GM23338 (cell line): ENCODE measurements around the gene RNF17. TPM values are rescaled to one million over a fixed set of nuclear protein-coding genes. Genes with fewer than 3 reads are reported as not detected.

Experiments
- ATAC-seq: fragments of 200-7000 bp; cut with Tn5 transposase; 3 replicates; pipeline ENCODE4 v1.9.1; 2020
- DNase-seq: peaks from one replicate; pipeline ENCODE4 v3.0.0-alpha.2; 2015; ENCODE audit warnings: low spot score
- H2AFZ ChIP-seq: fragments of 200-600 bp; sonication (generic); 2 replicates; pipeline ENCODE4 v1.8.0; 2016; ENCODE audit warnings: antibody characterized with exemption, mild to moderate bottlenecking, moderate library complexity
- H3F3A ChIP-seq: fragments of 200-600 bp; sonication (generic); replicated peaks from 2 replicates; pipeline ENCODE4 v1.8.0; 2017; ENCODE audit warnings: antibody characterized with exemption, mixed run types, low read depth
- H3K27ac ChIP-seq: fragments of 200-600 bp; sonication (generic); 2 replicates; pipeline ENCODE4 v1.6.1; 2016; ENCODE audit warnings: low read depth
- H3K27me3 ChIP-seq: fragments of 200-600 bp; sonication (generic); 2 replicates; pipeline ENCODE4 v1.8.0; 2016; ENCODE audit warnings: mild to moderate bottlenecking, mixed run types, moderate library complexity; ENCODE audit not compliant: insufficient read depth
- H3K36me3 ChIP-seq: fragments of 200-600 bp; sonication (generic); 2 replicates; pipeline ENCODE4 v1.8.0; 2016; ENCODE audit warnings: mild to moderate bottlenecking; ENCODE audit not compliant: insufficient read depth
- H3K4me1 ChIP-seq: fragments of 200-600 bp; sonication (generic); 2 replicates; pipeline ENCODE4 v1.8.0; 2016; ENCODE audit warnings: mild to moderate bottlenecking, moderate library complexity; ENCODE audit not compliant: insufficient read depth
- H3K4me2 ChIP-seq: fragments of 200-600 bp; sonication (generic); 2 replicates; pipeline ENCODE4 v1.7.1; 2017; ENCODE audit warnings: mixed run types
- H3K4me3 ChIP-seq: fragments of 200-600 bp; sonication (generic); 2 replicates; pipeline ENCODE4 v1.6.1; 2016; ENCODE audit warnings: mixed run types
- H3K79me2 ChIP-seq: fragments of 200-600 bp; sonication (generic); replicated peaks from 2 replicates; pipeline ENCODE4 v1.8.0; 2017; ENCODE audit warnings: mild to moderate bottlenecking; ENCODE audit not compliant: insufficient read depth
- H3K9me2 ChIP-seq: fragments of 200-600 bp; sonication (generic); 2 replicates; pipeline ENCODE4 v1.8.0; 2017; ENCODE audit not compliant: insufficient read depth
- H4K20me1 ChIP-seq: fragments of 200-600 bp; sonication (generic); replicated peaks from 2 replicates; pipeline ENCODE4 v1.8.0; 2017; ENCODE audit warnings: mild to moderate bottlenecking; ENCODE audit not compliant: insufficient read depth
- H3K27ac Mint-ChIP-seq: 2 replicates; pipeline ENCODE4 v1.8.0; 2020; ENCODE audit warnings: inconsistent platforms, mild to moderate bottlenecking, moderate library complexity, mixed read lengths
- H3K27me3 Mint-ChIP-seq: 3 replicates; pipeline ENCODE4 v1.8.0; 2022; ENCODE audit warnings: low read depth, mild to moderate bottlenecking, moderate library complexity, mixed read lengths, inconsistent platforms; ENCODE audit not compliant: insufficient read depth, poor library complexity
- H3K36me3 Mint-ChIP-seq: 3 replicates; pipeline ENCODE4 v1.8.0; 2021; ENCODE audit warnings: low read depth, mild to moderate bottlenecking, inconsistent platforms, moderate library complexity, mixed read lengths
- H3K4me1 Mint-ChIP-seq: 3 replicates; pipeline ENCODE4 v1.8.0; 2020; ENCODE audit warnings: mild to moderate bottlenecking, inconsistent platforms, mixed read lengths
- H3K4me3 Mint-ChIP-seq: 3 replicates; pipeline ENCODE4 v1.8.0; 2021; ENCODE audit warnings: moderate library complexity, mild to moderate bottlenecking, inconsistent platforms, mixed read lengths
- H3K9me3 Mint-ChIP-seq: 3 replicates; pipeline ENCODE4 v1.8.0; 2020; ENCODE audit warnings: moderate library complexity, mild to moderate bottlenecking, inconsistent platforms, mixed read lengths
- CREB1 ChIP-seq: fragments of 250-450 bp; sonication (Bioruptor Pico); IDR thresholded peaks from 2 replicates; pipeline ENCODE4 v1.5.0; 2020; ENCODE audit warnings: low read depth, mild to moderate bottlenecking, moderate library complexity
- CTCF ChIP-seq, 2 experiments: fragments of 200-600 bp in 1 of 2; sonication (generic) in 1 of 2; conservative IDR thresholded peaks; 2 replicates each; pipeline versions ENCODE4 v1.5.1 to v1.6.1; 2016 to 2017; ENCODE audit warnings: antibody characterized with exemption in 2 of 2, low read depth in 2 of 2, mild to moderate bottlenecking in 2 of 2, moderate library complexity in 1 of 2
- ETS1 ChIP-seq: IDR thresholded peaks from 2 replicates; pipeline ENCODE4 v1.6.1; 2016; ENCODE audit warnings: antibody characterized with exemption
- EZH2 ChIP-seq: fragments of 200-600 bp; sonication (generic); IDR thresholded peaks from one replicate; pipeline ENCODE4 v1.8.0; 2017; ENCODE audit warnings: antibody characterized with exemption, mild to moderate bottlenecking, low read depth; ENCODE audit not compliant: unreplicated experiment
- EZH2phosphoT487 ChIP-seq: fragments of 200-600 bp; sonication (generic); IDR thresholded peaks from one replicate; pipeline ENCODE4 v1.8.1; 2018; ENCODE audit warnings: antibody characterized with exemption; ENCODE audit not compliant: unreplicated experiment
- JUNB ChIP-seq: IDR thresholded peaks from one replicate; pipeline ENCODE4 v1.6.1; 2016; ENCODE audit warnings: antibody characterized with exemption; ENCODE audit not compliant: unreplicated experiment
- NANOG ChIP-seq: IDR thresholded peaks from 2 replicates; pipeline ENCODE4 v1.6.1; 2016; ENCODE audit warnings: antibody characterized with exemption, borderline replicate concordance
- POLR2AphosphoS5 ChIP-seq: IDR thresholded peaks from 2 replicates; pipeline ENCODE4 v1.6.1; 2016; ENCODE audit warnings: antibody characterized with exemption, low read depth
- REST ChIP-seq: IDR thresholded peaks from one replicate; pipeline ENCODE4 v1.6.1; 2018; ENCODE audit warnings: antibody characterized with exemption; ENCODE audit not compliant: unreplicated experiment
- STAT1 ChIP-seq: IDR thresholded peaks from one replicate; pipeline ENCODE4 v1.6.1; 2016; ENCODE audit warnings: antibody characterized with exemption; ENCODE audit not compliant: unreplicated experiment
- ZNF114 ChIP-seq: fragments of 250-450 bp; sonication (Bioruptor Pico); IDR thresholded peaks from 2 replicates; pipeline ENCODE4 v1.5.0; 2020; ENCODE audit warnings: mild to moderate bottlenecking, moderate library complexity
- ZNF331 ChIP-seq: fragments of 250-450 bp; sonication (Bioruptor Pico); IDR thresholded peaks from 2 replicates; pipeline ENCODE4 v1.5.0; 2020; ENCODE audit warnings: low read depth, mild to moderate bottlenecking, moderate library complexity
- ZNF462 ChIP-seq: fragments of 250-450 bp; sonication (Bioruptor Pico); IDR thresholded peaks from 2 replicates; pipeline ENCODE4 v1.5.0; 2020; ENCODE audit warnings: mild to moderate bottlenecking, moderate library complexity
- polyA plus RNA-seq: library from polyadenylated mRNA; unstranded; fragments of >200 nt; fragmentation: Nextera tagmentation; extraction: Ambion mirVana; gene quantifications from 2 replicates; pipeline ENCODE4 v1.2.1, GENCODE V29; 2016
- total RNA-seq: library from RNA; depleted of rRNA; stranded (reverse); fragments of >200 nt; shearing (Covaris generic); gene quantifications from 2 replicates; pipeline ENCODE4 v1.2.3, GENCODE V29; 2014

Gene RNF17
- total and polyA plus RNA-seq, 2 experiments from 2014 or later: 0.16 TPM; not detected in 1

GRCh38 chr13:24744247-24744646, 19.7 kb upstream of the RNF17 start:
- no peak for TF ChIP-seq CTCF (conservative IDR thresholded peaks at IDR 0.05; ENCODE audit: low read depth in 2 of 2)
- TF ChIP-seq CREB1 (CRISPR knock-in tag): no peak
- no peak for TF ChIP-seq ZNF114 (CRISPR knock-in tag)
- TF ChIP-seq STAT1: no peak
- TF ChIP-seq ZNF462 (CRISPR knock-in tag): no peak
- TF ChIP-seq JUNB: no peak
- no peak for TF ChIP-seq NANOG
- no peak for TF ChIP-seq EZH2phosphoT487
- TF ChIP-seq ETS1: no peak
- TF ChIP-seq POLR2AphosphoS5: no peak
- TF ChIP-seq REST: no peak
- TF ChIP-seq EZH2: no peak
- no peak for TF ChIP-seq ZNF331 (CRISPR knock-in tag)
- H3K4me1 Mint-ChIP-seq: peaks cover 23% of the 10 kb centered on the region
- no peaks in the 10 kb centered on the region for H4K20me1 ChIP-seq
- no peaks in the 10 kb centered on the region for H3K79me2 ChIP-seq
- H3F3A ChIP-seq: no peaks in the 10 kb centered on the region
- H3K4me3 Mint-ChIP-seq: no peak overlapping the region
- no peak overlapping the region for H3K4me2 ChIP-seq
- no peak for ATAC-seq
- H3K36me3 Mint-ChIP-seq: no peaks in the 10 kb centered on the region
- H3K4me3 ChIP-seq: no peak overlapping the region
- peaks cover 65% of the 10 kb centered on the region for H3K27me3 Mint-ChIP-seq
- H3K9me2 ChIP-seq: no peaks in the 10 kb centered on the region
- no peak overlapping the region for H3K27ac Mint-ChIP-seq
- peaks cover 68% of the 10 kb centered on the region for H3K27me3 ChIP-seq
- H3K36me3 ChIP-seq: no peaks in the 10 kb centered on the region
- no peak for DNase-seq
- peaks cover 3% of the 10 kb centered on the region for H3K4me1 ChIP-seq
- no peak overlapping the region for H2AFZ ChIP-seq
- peaks cover 7% of the 10 kb centered on the region; the same call in 2 of the 3 replicates for H3K9me3 Mint-ChIP-seq
- no peak overlapping the region for H3K27ac ChIP-seq
